ENCODE results near the gene UBL3.
A peak's percentile ranks its signal among the peaks of the same experiment; 100 is the strongest.

UBL3 gene

DNA sequence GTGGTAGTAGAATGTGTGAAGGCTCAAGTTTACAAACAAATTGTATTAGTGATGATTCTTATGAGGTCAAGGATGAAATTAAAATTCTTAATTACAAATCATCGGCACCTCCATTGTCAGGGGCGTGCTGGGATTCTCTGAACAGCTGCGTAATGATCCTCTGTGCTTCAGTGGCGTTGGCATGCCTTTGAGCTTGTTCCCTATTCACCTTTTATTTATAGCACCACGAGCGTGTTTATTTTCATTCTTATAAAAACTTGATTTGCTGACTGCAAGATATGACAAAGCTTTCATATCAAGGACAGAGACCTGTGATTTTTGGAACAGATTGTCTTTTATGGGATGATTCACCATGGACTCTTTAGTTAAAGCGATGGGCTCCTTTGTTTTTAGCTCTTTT lies 18.2 kb upstream of the UBL3 start:
- H3K27ac Mint-ChIP-seq, result no peak overlapping the region
- no peaks in the 10 kb centered on the region for H3K4me1 Mint-ChIP-seq
- H3K36me3 Mint-ChIP-seq, result no peaks in the 10 kb centered on the region
- no peak overlapping the region for H3K4me3 Mint-ChIP-seq
- peaks cover 4% of the 10 kb centered on the region for H3K27me3 Mint-ChIP-seq
- no peaks in the 10 kb centered on the region for H3K9me3 Mint-ChIP-seq

- Mint-ChIP-seq H3K4me3 (no peak overlapping the region), H3K27me3 (no peaks in the 10 kb centered on the region), H3K27ac (no peak overlapping the region), H3K4me1 (no peaks in the 10 kb centered on the region), H3K36me3 (no peaks in the 10 kb centered on the region), H3K9me3 (no peaks in the 10 kb centered on the region)
These were observed 15.5 kb upstream of the UBL3 start for GRCh38 chr13:29865934-29866333.

DNA sequence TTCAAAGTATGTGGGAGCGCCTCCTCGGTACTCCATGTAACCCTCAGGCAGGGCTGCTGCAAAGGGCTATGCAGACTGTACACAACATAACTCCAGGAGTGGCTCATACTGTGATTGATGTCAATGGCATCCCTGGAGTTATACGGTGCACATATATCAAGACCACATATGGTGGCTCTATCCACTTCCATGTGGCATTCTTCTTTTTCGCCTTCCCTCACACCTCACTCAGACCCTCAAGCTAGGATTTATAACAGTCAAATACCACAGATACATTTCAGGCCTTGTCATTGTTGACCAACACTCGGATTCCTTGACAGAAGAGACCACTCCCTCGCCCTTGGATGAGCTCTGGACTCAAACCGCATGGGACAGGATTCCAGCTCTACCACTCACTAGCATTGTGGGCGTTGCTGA lies 11.3 kb upstream of the UBL3 start:
- no peaks in the 10 kb centered on the region for H3K9me3 Mint-ChIP-seq
- H3K27me3 Mint-ChIP-seq, result no peaks in the 10 kb centered on the region
- H3K4me3 Mint-ChIP-seq, result no peak overlapping the region
- H3K27ac Mint-ChIP-seq, result no peak overlapping the region
- no peaks in the 10 kb centered on the region for H3K36me3 Mint-ChIP-seq
- H3K4me1 Mint-ChIP-seq, result no peaks in the 10 kb centered on the region

GRCh38 chr13:29859971-29860370 lies 9.6 kb upstream of the UBL3 start:
- no peak overlapping the region for H3K4me3 Mint-ChIP-seq
- H3K36me3 Mint-ChIP-seq, result no peaks in the 10 kb centered on the region
- H3K4me1 Mint-ChIP-seq, result peaks cover 6% of the 10 kb centered on the region
- no peaks in the 10 kb centered on the region for H3K9me3 Mint-ChIP-seq
- no peaks in the 10 kb centered on the region for H3K27me3 Mint-ChIP-seq
- H3K27ac Mint-ChIP-seq, result no peak overlapping the region

DNA sequence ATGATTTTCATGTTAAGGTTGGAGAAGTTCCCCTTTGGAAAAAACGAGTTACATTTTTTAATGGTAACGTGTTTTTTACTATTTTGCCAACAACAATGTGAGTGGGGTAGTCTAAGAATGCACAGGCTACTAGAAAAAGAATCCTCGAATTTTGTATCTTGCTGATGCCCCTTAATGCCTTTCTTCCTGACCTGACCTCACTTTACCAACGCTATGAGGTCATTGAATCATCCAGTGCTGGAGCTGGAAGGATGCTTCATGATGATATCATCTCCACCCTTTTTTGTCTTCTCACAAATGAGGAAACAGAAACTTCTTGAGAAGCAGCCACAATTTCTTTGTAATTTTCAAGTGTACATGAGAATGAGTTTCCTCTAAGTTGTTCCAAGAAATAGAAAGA lies 8.2 kb upstream of the UBL3 start:
- peaks cover 10% of the 10 kb centered on the region for H3K4me1 Mint-ChIP-seq
- H3K4me3 Mint-ChIP-seq, result no peak overlapping the region
- H3K36me3 Mint-ChIP-seq, result no peaks in the 10 kb centered on the region
- no peak overlapping the region for H3K27ac Mint-ChIP-seq
- no peaks in the 10 kb centered on the region for H3K27me3 Mint-ChIP-seq
- no peaks in the 10 kb centered on the region for H3K9me3 Mint-ChIP-seq

- H3K27ac Mint-ChIP-seq, result no peak overlapping the region
- H3K36me3 Mint-ChIP-seq, result no peaks in the 10 kb centered on the region
- peaks cover 10% of the 10 kb centered on the region for H3K4me1 Mint-ChIP-seq
- no peaks in the 10 kb centered on the region for H3K27me3 Mint-ChIP-seq
- no peaks in the 10 kb centered on the region for H3K9me3 Mint-ChIP-seq
- no peak overlapping the region for H3K4me3 Mint-ChIP-seq
These were observed 7.8 kb upstream of the UBL3 start for GRCh38 chr13:29858231-29858630.

- Mint-ChIP-seq H3K27ac (no peak overlapping the region), H3K4me1 (peaks cover 10% of the 10 kb centered on the region), H3K9me3 (no peaks in the 10 kb centered on the region), H3K27me3 (no peaks in the 10 kb centered on the region), H3K36me3 (no peaks in the 10 kb centered on the region), H3K4me3 (no peak overlapping the region)
These were observed 6.7 kb upstream of the UBL3 start for GRCh38 chr13:29857085-29857484.

- no peaks in the 10 kb centered on the region for H3K9me3 Mint-ChIP-seq
- no peaks in the 10 kb centered on the region for H3K27me3 Mint-ChIP-seq
- H3K4me1 Mint-ChIP-seq, result peaks cover 10% of the 10 kb centered on the region
- no peak overlapping the region for H3K4me3 Mint-ChIP-seq
- no peak overlapping the region for H3K27ac Mint-ChIP-seq
- no peaks in the 10 kb centered on the region for H3K36me3 Mint-ChIP-seq
These were observed 6.0 kb upstream of the UBL3 start for GRCh38 chr13:29856426-29856825.

DNA sequence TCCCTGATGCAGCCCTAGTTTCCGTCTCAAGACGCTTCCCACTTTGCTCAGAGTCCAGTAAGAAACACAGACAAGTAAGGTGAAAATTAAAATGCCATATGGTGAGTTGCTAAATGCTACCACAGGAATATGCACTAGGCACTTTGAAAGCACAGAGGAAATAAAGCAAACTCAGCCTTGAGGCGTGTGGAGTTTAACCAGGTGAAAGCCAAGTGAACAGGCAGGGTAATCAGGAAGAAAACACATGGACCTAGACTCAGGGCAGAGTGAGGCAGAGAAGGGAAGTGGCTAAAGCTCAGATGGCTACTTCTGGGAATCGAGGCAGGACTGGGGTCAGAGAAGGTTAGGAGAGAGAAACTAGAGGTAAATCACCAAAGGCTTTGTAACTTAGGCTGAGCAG lies 5.4 kb upstream of the UBL3 start:
- Mint-ChIP-seq H3K4me1 (peaks cover 10% of the 10 kb centered on the region), H3K27ac (no peak overlapping the region), H3K27me3 (no peaks in the 10 kb centered on the region), H3K9me3 (no peaks in the 10 kb centered on the region), H3K36me3 (no peaks in the 10 kb centered on the region), H3K4me3 (no peak overlapping the region)

- Mint-ChIP-seq H3K9me3 (no peaks in the 10 kb centered on the region), H3K36me3 (no peaks in the 10 kb centered on the region), H3K27me3 (no peaks in the 10 kb centered on the region), H3K4me1 (peaks cover 10% of the 10 kb centered on the region), H3K27ac (no peak overlapping the region), H3K4me3 (no peak overlapping the region)
These were observed 4.6 kb upstream of the UBL3 start for GRCh38 chr13:29855009-29855408.

- Mint-ChIP-seq H3K4me1 (peaks cover 10% of the 10 kb centered on the region), H3K9me3 (no peaks in the 10 kb centered on the region), H3K27ac (no peak overlapping the region), H3K4me3 (no peak overlapping the region), H3K27me3 (no peaks in the 10 kb centered on the region), H3K36me3 (no peaks in the 10 kb centered on the region)
These were observed 2.7 kb upstream of the UBL3 start for GRCh38 chr13:29853131-29853530.

DNA sequence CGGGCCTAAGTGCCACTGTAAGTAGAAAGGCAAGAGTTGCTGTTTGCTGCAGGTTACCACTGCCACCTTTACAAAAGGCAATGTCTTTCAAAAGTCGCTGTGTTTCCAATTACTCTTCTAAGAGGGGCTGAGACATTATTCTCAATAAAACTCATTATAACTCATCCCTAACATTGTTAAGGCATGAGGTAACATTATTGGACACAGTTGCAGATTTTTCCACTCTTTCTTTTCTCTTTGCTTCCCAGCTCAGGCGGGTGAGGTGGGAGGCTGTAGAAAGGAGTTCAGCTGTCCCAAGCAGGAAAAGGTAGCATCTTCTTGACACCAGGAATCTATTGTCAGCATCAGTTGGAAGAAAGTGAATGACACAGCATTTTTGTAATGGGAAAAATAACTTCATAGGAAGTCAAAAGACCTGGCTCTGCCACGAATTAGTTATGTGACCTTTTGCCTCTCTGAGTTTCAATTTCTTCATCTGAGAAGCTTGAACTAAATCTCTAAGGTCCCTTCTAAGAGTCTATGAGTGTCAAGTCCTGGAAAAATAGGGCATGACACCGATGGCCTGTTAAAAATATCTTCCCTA lies 2.1 kb upstream of the UBL3 start:
- no peaks in the 10 kb centered on the region for H3K27me3 Mint-ChIP-seq
- peak overlapping the region; percentile 25 for H3K27ac Mint-ChIP-seq

DNA sequence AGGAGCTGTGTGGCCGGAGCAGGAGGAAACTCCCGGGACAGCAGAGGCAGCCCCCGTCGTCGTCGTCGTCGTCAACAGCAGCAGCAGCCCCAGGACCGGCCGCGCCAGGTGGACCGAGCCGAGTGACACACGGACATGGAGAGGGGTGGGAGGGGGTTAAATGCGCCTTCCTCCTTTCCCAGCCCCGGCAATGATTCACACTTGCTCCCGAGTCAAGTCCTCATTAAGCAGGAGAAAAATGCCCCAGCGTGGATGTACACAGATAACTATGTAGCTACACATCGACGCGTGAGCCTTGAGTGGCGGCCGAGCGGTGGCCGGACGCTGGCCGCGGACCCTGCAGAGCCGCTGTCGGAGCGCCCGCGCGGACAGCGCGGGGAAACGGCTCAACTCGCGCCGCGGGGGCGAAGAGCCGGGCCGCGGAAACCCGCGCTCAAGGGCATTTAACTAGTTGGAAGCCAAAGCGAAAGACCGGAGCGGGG lies 645 bp downstream of the UBL3 start:
- Mint-ChIP-seq H3K9me3 (no peaks in the 10 kb centered on the region), H3K36me3 (no peaks in the 10 kb centered on the region), H3K27ac (peak overlapping the region; percentile 97), H3K4me3 (peak overlapping the region; percentile 97), H3K4me1 (peaks cover 29% of the 10 kb centered on the region), H3K27me3 (no peaks in the 10 kb centered on the region)

More for the DNA sequence above, 2.1 kb upstream of the UBL3 start:
- no peak overlapping the region for H3K4me3 Mint-ChIP-seq
- no peaks in the 10 kb centered on the region for H3K36me3 Mint-ChIP-seq
- H3K4me1 Mint-ChIP-seq, result peaks cover 13% of the 10 kb centered on the region
- no peaks in the 10 kb centered on the region for H3K9me3 Mint-ChIP-seq

DNA sequence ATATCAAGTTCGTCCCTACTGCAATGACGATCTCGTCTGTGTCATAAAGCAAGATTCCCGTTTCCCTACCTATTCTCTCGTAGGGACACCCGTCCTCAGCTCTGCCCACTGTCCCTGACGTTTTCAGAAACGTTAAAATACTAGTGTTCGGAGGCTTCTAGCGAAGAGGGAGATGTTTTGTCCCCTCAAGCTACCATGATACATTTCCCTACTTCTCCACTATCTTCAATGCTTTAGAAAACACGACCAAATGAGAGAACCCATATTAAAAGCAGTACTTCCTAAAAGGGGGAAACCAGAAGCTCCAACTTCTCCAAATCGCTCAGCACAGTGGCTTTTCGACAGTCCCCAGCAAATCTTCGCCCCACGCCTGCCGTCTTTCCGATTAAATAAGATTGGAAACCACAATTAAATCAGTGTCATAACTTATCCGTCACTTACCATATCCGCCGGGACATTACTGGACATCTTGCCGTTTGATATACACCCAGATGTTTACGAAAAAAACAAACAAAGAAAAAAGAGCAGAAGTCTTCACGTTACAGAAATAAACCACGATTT lies 1.3 kb downstream of the UBL3 start:
- Mint-ChIP-seq H3K4me3 (peak overlapping the region; percentile 97), H3K4me1 (peaks cover 32% of the 10 kb centered on the region), H3K36me3 (no peaks in the 10 kb centered on the region), H3K27ac (peak overlapping the region; percentile 97), H3K9me3 (no peaks in the 10 kb centered on the region), H3K27me3 (no peaks in the 10 kb centered on the region)

DNA sequence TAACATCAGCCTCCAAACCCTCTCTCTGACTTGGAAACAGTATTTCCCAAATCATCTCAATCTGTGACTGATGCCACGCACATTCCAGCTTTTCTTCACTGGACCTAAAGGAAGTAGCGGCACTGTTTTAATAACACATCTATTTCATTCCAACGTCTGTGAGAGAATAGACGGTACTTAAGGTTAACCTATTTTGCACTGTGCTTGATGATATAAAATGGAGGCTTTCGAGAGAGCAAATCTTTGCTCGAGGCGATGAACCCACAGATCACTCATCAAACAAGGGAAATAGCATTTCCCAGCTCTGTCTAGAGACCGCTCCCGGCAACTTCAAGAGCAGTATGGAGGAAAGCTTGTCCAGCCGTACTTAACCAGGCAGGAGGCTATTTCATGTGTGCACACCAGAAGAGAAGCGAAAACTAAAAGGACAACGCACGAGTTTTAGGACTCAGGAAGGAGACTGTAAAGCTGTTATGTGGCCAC lies 2.9 kb downstream of the UBL3 start:
- Mint-ChIP-seq H3K27ac (peak overlapping the region; percentile 93), H3K4me3 (peak overlapping the region; percentile 97), H3K36me3 (no peaks in the 10 kb centered on the region), H3K4me1 (peaks cover 45% of the 10 kb centered on the region), H3K9me3 (no peaks in the 10 kb centered on the region), H3K27me3 (no peaks in the 10 kb centered on the region)

DNA sequence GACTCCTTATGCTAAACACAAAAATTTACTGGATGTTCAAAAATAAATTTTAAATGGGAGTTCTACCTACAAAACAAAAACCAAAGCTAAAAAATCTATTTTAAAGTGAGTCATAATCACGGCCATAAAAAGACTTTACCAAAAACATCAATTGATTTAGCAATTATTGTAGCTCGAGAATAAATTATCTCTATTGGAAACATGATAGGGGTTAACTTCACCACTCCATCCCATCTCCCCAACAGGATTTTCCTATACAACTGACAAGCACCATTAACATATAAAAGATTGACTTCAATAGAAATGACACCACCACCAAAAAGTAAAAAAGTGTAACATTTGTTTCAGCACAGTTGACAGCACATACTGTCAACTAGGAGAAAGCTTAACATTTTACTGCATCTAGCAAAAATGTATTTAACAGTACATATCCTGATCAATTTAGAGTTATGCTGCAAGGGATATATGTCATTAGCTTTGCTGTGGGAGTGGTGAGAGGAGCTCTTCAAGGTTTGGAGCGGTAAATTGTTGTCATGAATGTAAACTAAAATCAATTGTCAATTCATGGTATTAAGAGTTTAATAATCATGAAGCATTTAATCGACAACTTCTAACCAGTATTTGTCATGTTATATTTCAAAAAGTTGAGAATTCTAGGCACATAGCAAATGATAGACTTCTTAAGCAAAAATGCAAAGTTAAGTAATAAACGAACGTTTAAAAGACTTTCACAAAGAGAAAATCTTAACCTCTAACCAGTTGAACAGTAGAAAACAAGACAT lies 3.8 kb downstream of the UBL3 start:
- Mint-ChIP-seq H3K4me1 (peaks cover 53% of the 10 kb centered on the region), H3K27ac (no peak overlapping the region), H3K4me3 (peak overlapping the region; percentile 97), H3K36me3 (no peaks in the 10 kb centered on the region), H3K9me3 (no peaks in the 10 kb centered on the region), H3K27me3 (no peaks in the 10 kb centered on the region)

Measured in activated naive CD4-positive, alpha-beta T cell treated with anti-CD3 and anti-CD28 coated beads, Interleukin-2, amount 50 U/mL, for 24 hours (primary cell).